Superior temporal gyrus (tissue), 1 donor: ENCODE measurements around the gene KRTAP2-1.
"Not testable (repeated sequence)": the region's sequence is repeated elsewhere in the genome, so short reads cannot be mapped to it uniquely, and the experiment has no call there.

Experiments used
- DNase-seq: peaks from one replicate; pipeline ENCODE4 v3.0.0-alpha.2; 2016; ENCODE audit errors: extremely low spot score

KRTAP2-1 gene

GRCh38 chr17:41057547-41057946, 10.4 kb upstream of the KRTAP2-1 start:
- no peak for DNase-seq

GRCh38 chr17:41055130-41055529, 8.0 kb upstream of the KRTAP2-1 start, which contains the start of gene KRTAP2-2:
TSS of gene KRTAP2-2 (minus strand) at chr17:41055230. CDS start at chr17:41055211, 19 bp downstream.
- not testable (repeated sequence) for DNase-seq

- DNase-seq, result not testable (repeated sequence)
Observed at GRCh38 chr17:41054556-41054955, 7.4 kb upstream of the KRTAP2-1 start.

GRCh38 chr17:41054025-41054424, 6.9 kb upstream of the KRTAP2-1 start:
- DNase-seq, result no peak

DNA sequence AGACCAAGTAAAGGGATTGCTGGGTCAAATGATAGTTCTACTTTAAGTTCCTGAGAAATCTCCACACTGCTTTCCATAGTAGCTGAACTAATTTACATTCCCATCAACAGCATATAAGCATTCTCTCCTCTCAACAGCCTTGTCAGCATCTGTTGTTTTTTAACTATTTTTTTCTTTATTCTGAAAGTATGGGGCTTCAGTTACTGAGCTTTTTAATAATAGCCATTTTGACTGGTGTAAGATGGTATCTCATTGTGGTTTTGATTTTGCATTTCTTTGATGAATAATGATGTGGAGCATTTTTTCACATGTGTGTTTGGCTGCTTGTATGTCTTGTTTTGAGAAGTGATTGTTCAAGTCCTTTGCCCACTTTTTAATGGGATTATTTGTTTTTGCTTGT, 5.5 kb upstream of the KRTAP2-1 start:
- no peak for DNase-seq

- no peak for DNase-seq
Observed at GRCh38 chr17:41049110-41049509, 2.0 kb upstream of the KRTAP2-1 start.

DNA sequence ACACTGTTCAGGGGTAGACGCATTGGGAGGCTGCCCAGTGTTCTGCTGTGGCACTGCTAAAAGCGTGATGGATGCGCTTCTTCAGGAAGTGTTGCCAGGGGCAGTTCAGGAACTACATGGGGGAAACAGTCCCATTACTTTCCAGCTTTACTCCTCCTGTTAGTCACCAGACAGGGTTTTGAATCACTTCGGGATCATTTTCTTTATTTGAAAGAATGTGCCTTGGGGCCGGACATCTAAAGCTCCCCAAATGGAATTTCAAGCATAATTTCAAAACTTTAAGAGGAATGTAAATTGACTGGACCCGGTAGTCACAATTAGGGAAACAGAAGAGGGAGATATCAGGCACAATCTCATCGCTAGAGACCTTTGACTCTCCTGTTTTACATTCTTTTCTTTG, 1.3 kb upstream of the KRTAP2-1 start:
- DNase-seq, result no peak

DNA sequence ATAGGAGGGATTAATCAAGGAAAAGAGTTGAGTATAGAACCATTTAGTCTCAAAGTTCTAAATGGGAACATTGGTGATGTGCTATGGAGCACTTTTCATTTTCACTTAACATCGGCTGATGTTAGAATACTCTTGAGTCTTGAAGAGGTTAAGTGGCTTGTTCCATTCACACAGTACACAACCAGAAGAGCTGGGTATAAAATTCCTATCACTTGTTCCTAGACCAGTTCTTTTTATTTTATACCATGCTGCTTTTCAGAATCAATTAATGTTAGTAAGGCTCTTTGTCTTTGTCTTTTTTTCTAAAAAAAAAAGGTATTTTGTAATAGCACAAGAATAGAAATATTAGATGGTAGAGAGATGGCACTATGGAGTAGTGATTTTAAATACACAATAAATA, 4.2 kb downstream of the KRTAP2-1 start:
- no peak for DNase-seq

DNA sequence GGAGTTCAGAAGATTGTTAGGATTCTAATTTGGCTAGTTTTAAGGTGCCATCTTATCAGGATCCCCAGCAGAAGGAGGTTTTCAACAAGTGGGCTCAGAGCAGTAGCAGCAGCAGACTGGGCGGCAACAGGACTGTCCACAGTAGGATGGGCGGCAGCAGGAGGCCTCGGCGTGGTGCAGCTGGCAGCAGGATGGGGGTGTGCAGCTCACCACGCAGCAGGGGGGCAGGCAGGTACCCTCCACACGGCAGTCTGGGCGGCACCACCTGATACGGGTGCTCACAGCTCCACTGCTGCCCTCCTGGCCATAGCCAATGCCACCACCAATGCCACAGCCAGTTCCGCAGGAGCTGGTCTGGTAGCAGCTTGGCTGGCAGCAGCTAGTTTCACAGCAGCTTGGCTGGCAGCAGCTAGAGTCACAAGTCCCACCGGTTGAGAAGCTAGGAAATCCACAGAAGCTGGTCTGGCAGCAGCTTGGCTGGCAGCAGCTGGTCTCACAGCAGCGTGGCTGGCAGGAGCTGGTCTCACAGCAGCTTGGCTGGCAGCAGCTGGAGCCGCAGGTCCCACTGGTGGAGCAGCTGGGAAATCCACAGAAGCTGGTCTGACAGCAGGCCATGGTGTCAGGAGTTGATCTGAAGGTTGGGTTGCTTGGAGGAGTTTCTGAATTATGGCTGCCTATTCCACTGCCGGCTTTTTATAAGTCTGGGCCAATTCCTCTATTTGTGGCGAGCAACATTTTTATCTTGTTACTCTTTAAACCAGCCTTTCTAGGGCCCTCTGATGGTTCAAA, 6.1 kb downstream of the KRTAP2-1 start, which contains the start of gene KRTAP1-1:
KRTAP1-1 (minus strand) TSS at position 668 of the 789 bp plus-strand sequence; CDS start at position 615, 53 bp downstream.
- DNase-seq, result not testable (repeated sequence)

- no peak for DNase-seq
Observed at GRCh38 chr17:41037853-41038350, 9.2 kb downstream of the KRTAP2-1 start.

GRCh38 chr17:41034346-41034935, 12.7 kb downstream of the KRTAP2-1 start, which contains the start of gene KRTAP1-3:
TSS of gene KRTAP1-3 (minus strand) at chr17:41034874. CDS start at chr17:41034821, 53 bp downstream.
- DNase-seq, result not testable (repeated sequence)

DNA sequence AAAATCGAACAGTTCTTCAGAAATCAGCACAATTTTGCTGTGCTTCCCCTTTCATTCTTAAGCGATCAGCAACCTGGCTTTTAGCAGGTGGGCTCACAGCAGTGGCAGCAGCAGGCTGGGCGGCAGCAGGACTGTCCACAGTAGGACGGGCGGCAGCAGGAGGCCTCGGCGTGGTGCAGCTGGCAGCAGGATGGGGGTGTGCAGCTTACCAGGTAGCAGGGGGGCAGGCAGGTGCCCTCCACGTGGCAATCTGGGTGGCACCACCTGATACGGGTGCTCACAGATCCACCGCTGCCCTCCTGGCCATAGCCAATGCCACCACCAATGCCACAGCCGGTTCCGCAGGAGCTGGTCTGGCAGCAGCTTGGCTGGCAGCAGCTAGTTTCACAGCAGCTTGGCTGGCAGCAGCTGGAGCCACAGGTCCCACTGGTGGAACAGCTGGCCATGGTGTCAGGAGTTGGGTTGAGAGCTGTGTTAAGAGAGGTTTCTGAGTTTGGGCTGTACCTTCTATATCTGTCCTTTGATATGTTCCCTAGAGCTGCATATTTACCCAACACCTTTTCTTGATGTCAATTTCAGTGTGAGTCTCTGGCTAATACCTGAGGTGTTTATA, 17.4 kb downstream of the KRTAP2-1 start, which contains the start of gene KRTAP1-4:
KRTAP1-4 (minus strand) TSS at position 563 of the 613 bp plus-strand sequence; CDS start at position 446, 117 bp downstream.
- no peak for DNase-seq

DNA sequence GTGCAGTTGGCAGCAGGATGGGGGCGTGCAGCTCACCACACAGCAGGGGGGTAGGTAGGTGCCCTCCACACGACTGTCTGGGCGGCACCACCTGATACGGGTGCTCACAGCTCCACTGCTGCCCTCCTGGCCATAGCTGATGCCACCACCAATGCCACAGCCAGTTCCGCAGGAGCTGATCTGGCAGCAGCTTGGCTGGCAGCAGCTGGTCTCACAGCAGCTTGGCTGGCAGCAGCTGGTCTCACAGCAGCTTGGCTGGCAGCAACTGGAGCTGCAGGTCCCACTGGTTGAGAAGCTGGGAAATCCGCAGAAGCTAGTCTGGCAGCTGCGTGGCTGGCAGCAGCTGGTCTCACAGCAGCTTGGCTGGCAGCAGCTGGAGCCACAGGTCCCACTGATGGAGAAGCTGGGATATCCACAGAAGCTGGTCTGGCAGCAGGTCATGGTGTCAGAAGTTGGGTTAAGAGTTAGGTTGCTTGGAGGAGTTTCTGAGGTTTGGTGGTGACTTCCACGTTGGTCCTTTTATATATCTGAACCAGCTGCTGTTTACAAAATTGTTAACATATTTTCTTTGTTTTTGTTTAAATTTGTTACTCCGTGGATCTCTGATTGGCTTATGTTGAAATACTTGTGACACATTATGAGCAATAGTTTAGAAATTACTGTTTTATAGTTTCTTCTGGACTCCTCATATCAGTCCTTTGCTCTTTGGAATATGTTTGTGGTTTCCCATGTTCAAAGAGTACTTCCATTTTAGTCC, 20.2 kb downstream of the KRTAP2-1 start, which contains the start of gene KRTAP1-5:
KRTAP1-5 (minus strand) TSS at position 494 of the 757 bp plus-strand sequence; CDS start at position 441, 53 bp downstream.
- no peak for DNase-seq

DNA sequence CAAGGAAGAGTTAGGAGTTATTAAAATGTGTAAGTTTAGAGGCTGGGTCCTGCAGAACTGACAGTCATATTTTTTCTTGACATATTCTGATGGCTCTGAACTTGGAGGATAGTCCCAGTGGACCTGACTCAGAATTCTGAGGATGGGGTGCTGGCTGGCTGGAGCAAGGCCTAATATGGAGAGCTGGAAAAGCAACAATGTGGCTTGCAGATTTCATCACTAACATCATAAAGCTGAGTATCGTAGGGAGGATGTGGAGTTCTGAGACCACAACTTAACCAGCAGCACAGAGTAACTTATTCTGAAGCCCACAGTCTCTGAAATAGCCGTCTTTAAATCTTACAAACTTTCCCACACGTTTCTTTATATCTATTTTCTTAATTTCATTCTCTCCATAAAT, 22.4 kb downstream of the KRTAP2-1 start:
- DNase-seq, result no peak

DNA sequence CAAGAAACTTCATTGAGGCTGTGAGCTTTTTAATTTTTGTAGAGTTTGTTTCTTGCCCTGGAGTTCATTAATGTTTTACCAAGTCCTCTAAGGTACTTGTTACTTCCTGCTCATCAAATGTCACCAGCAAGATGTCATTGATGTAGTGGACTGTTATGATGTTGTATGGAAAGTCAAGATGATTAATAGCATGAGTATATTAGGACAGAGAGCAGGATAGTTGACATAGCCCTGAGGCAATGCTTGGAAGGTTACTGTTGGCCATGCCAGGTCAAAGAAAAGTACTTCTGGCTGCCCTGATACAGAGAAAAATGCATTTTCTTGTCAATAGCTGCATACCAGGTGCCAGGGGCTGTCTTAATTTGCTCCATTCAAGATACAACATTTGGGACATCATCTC, 26.8 kb downstream of the KRTAP2-1 start:
- no peak for DNase-seq

DNA sequence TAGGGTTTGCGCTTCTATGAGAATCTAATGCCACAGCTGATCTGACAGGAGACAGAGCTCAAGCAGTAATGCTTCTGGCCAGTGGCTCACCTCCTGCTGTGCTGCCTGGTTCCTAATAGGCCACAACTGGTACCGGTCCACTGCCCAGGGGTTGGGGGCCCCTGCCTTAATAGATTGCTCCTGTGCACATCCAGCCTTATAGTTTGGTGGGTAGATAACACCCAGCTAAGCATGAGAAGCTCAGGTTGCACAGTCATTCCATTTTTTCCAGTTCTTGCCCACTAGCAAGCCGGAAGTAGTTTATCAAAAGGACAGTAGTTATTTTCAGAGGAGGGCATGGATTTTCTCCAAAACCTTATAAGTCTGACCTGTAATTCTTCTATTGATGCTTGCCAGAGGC, 27.7 kb downstream of the KRTAP2-1 start:
- no peak for DNase-seq

DNA sequence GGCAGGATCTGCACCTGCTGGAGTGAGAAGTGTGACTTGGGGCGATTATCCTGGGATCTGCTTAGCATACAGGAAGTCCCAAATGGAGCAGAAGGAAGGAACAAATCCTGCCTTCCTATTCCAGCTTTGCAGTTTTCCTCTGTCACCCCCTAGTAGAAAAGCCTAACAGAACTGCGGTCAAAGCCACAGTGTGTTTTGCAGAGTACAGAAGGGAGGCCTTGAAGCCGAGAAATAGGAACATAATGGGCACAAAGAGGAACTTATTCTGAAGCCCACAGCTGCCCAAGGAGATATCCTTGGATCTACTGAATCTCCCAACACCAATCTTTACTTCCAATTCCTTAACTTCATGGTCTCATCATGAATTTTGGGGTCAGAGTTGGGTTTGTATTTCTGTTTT, 28.6 kb downstream of the KRTAP2-1 start:
- DNase-seq, result no peak

- DNase-seq, result no peak
Observed at GRCh38 chr17:41016578-41017215, 30.4 kb downstream of the KRTAP2-1 start.

- DNase-seq, result no peak
Observed at GRCh38 chr17:41015454-41015853, 31.7 kb downstream of the KRTAP2-1 start.

GRCh38 chr17:41013606-41014005, 33.5 kb downstream of the KRTAP2-1 start:
- DNase-seq, result no peak

DNA sequence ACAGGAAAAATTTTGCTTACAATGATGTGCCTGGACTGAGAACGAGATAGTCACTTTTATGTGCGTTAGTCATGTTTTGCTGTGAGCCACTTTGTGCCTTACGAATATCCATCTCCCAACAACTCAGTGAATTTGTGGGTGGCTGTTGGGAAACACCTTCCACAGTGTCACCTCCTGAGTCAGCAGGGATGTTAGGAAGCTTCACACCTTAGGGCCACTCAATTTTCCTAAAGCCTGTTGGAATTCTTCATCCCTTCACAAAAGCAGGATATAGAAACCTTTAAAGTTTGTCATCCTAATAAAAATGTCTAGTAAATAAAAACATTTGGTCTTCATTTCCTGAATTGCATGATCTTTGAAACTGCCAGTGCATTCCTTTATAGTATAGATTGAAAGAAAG, 33.9 kb downstream of the KRTAP2-1 start:
- no peak for DNase-seq
